ENCODE results near the gene MAST1.

DNA sequence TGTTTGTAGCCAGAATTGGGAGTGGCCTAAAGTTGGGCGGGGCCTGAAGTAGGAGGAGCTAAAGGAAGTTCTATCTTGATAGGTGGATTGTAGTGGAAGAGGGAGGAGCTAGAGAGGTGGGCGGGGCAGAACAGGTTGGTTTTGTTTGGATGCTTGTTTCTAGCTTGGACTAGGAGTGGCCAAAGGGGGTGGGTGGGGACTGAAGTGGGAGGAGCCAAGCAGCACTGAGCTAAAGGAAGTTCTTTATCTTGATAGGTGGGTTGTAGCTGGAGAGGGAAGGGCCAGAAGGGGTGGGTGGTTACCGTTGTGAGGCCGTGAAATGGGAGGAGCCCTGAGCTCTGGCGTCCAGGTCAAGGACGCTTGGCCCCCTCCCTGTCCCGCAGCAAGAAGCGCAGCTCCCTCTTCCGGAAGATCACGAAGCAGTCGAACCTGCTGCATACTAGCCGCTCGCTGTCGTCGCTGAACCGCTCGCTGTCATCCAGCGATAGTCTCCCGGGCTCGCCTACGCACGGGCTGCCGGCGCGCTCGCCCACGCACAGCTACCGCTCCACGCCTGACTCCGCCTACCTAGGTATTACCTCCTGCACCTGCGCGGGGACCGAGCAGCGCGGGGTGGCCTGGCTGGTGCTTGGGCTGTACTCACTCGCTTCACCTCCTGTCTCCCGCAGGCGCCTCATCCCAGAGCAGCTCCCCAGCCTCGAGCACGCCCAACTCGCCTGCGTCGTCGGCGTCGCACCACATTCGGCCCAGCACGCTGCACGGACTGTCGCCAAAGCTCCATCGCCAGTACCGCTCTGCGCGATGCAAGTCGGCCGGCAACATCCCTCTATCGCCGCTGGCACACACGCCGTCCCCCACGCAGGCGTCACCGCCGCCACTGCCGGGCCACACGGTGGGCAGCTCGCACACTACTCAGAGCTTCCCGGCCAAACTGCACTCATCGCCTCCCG, 34.9 kb downstream of the MAST1 start:
- no peak for TF ChIP-seq CTCF (IDR thresholded peaks at IDR 0.05)
- TF ChIP-seq POLR2A (IDR thresholded peaks at IDR 0.05), result no peak
